ENCODE measurements around the gene INPP5K. TPM values are rescaled to one million over a fixed set of nuclear protein-coding genes. Genes with fewer than 3 reads are reported as not detected.

The INPP5K gene
- total and polyA plus RNA-seq, 2 donors (not counting 1 experiment from before 2014, with no cell fraction given), result 53.8 to 77.9 TPM

DNA sequence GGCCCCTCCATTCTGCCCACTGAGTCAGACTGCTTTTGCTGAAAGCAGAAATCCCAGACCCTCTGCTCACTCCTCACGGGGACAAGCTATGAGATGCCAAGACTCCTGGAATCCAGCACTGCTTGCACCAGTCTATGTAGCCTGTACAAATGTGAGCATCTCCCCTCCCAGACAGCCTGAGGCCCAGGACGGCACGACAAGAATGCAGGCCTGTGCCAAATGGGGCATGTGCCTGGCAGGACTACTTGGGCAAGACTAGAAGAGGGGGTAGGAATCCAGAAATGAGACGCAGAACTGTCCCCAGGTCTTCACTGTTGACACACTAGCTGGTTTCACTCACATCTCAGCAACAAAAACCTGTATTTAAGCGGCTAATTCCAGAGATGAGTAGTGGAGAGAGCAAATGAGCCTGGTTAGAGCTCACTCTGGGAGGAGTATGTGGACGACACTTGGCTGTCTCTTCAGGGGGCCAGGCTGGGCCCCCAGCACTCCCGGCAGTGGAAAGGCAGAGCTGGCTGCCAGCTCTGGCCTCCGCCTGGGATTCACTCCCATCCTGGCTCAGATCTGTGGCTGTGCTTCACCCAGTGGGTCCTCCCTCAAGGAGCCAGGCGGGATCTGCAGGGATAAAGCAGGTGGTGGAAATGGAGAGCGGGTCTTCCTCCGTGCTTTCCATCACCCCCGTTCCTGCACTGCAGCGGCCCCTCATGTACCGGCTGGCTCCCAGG is 21.0 kb downstream of the INPP5K start:
- Mint-ChIP-seq H3K4me3 (no peak overlapping the region), H3K4me1 (peaks cover 25% of the 10 kb centered on the region), H3K9me3 (ENCODE audit: insufficient read depth) (no peaks in the 10 kb centered on the region), H3K27ac (no peak overlapping the region), H3K27me3 (no peaks in the 10 kb centered on the region)
- peaks cover 23 to 25% of the 10 kb centered on the region in 2 donors for H3K4me1 ChIP-seq (ENCODE audit: control insufficient read depth in 2 of 2, insufficient read depth in 2 of 2, low read length in 2 of 2)
- peaks cover 0 to 30% of the 10 kb centered on the region in 2 experiments for H3K36me3 ChIP-seq (replicated peaks in 1 of 2; ENCODE audit: control extremely low read depth in 1 of 2, control insufficient read depth in 1 of 2, extremely low read depth in 1 of 2, insufficient read depth in 2 of 2, low read length in 1 of 2)
- intact Hi-C loops (cut with micrococcal nuclease), result no loop called here
- peaks cover 0 to 5% (median 0%) of the 10 kb centered on the region in 4 experiments for H3K27me3 ChIP-seq (replicated peaks in 1 of 4; ENCODE audit: control extremely low read depth in 1 of 4, control insufficient read depth in 3 of 4, insufficient read depth in 4 of 4, low read length in 3 of 4)
- no peak overlapping the region for H3K4me2 ChIP-seq (replicated peaks; ENCODE audit: low read depth, low read length, poor library complexity, severe bottlenecking)
- no peak overlapping the region for H3K4me3 ChIP-seq (ENCODE audit: control extremely low read depth in 1 of 5, extremely low read depth in 1 of 5, insufficient read depth in 1 of 5, low read depth in 2 of 5, low read length in 4 of 5)
- ChIA-PET POLR2A (interaction anchor here (0.6 to 1.6 kb wide), 2 partner anchors 21 to 37 kb away, joined by 3 read pairs; partner anchors contain the start of gene INPP5K), CTCF (interaction anchor here (2.3 kb wide), 1 partner anchor 20 kb away, joined by 10 read pairs; the partner anchor contains the start of gene INPP5K)
- no peak overlapping the region for H3K27ac ChIP-seq (ENCODE audit: low read length in 2 of 2)
- H3K9ac ChIP-seq (ENCODE audit: low read length), result no peak overlapping the region
- DNase-seq, result no peak
- WGBS (ENCODE audit: insufficient coverage), result 95% methylated on average over 9 of the region's 14 CpGs
- H3K79me2 ChIP-seq (ENCODE audit: control insufficient read depth, insufficient read depth, low read length), result peaks cover 5% of the 10 kb centered on the region
- no peaks in the 10 kb centered on the region for H3K9me3 ChIP-seq (ENCODE audit: control extremely low read depth in 1 of 3, control insufficient read depth in 2 of 3, insufficient read depth in 1 of 3, low read length in 2 of 3)
- no peak for TF ChIP-seq EZH2 (IDR thresholded peaks at IDR 0.05; ENCODE audit: borderline replicate concordance, insufficient read depth, low read depth, low read length, poor library complexity, severe bottlenecking)
- no peak for TF ChIP-seq CTCF (IDR thresholded peaks at IDR 0.05)
- peaks cover 13% of the 10 kb centered on the region for H4K20me1 ChIP-seq (ENCODE audit: control insufficient read depth, insufficient read depth, low read length, poor library complexity, severe bottlenecking)
- no peak overlapping the region for H2AFZ ChIP-seq (ENCODE audit: insufficient read depth, low read depth, low read length, poor library complexity, severe bottlenecking)
- no peak for ATAC-seq (ENCODE audit: low read depth)

GRCh38 chr17:1494736-1495253 is 21.6 kb downstream of the INPP5K start:
- no peak overlapping the region for H2AFZ ChIP-seq (ENCODE audit: insufficient read depth, low read depth, low read length, poor library complexity, severe bottlenecking)
- no peak overlapping the region for H3K9ac ChIP-seq (ENCODE audit: low read length)
- H3K4me3 ChIP-seq (ENCODE audit: control extremely low read depth in 1 of 5, extremely low read depth in 1 of 5, insufficient read depth in 1 of 5, low read depth in 2 of 5, low read length in 4 of 5), result no peak overlapping the region
- peaks cover 0 to 30% of the 10 kb centered on the region in 2 experiments for H3K36me3 ChIP-seq (replicated peaks in 1 of 2; ENCODE audit: control extremely low read depth in 1 of 2, control insufficient read depth in 1 of 2, extremely low read depth in 1 of 2, insufficient read depth in 2 of 2, low read length in 1 of 2)
- H3K79me2 ChIP-seq (ENCODE audit: control insufficient read depth, insufficient read depth, low read length), result peaks cover 6% of the 10 kb centered on the region
- Mint-ChIP-seq H3K4me3 (no peak overlapping the region), H3K27ac (no peak overlapping the region), H3K27me3 (no peaks in the 10 kb centered on the region), H3K9me3 (ENCODE audit: insufficient read depth) (no peaks in the 10 kb centered on the region), H3K4me1 (peaks cover 28% of the 10 kb centered on the region)
- TF ChIP-seq EZH2 (IDR thresholded peaks at IDR 0.05; ENCODE audit: borderline replicate concordance, insufficient read depth, low read depth, low read length, poor library complexity, severe bottlenecking) (no peak), CTCF (IDR thresholded peaks at IDR 0.05) (no peak)
- H3K27me3 ChIP-seq (replicated peaks in 1 of 4; ENCODE audit: control extremely low read depth in 1 of 4, control insufficient read depth in 3 of 4, insufficient read depth in 4 of 4, low read length in 3 of 4), result peaks cover 0 to 5% (median 0%) of the 10 kb centered on the region in 4 experiments
- no peak for ATAC-seq (ENCODE audit: low read depth)
- CTCF ChIA-PET, result interaction anchor here (2.3 kb wide), 1 partner anchor 21 kb away, joined by 10 read pairs; the partner anchor contains the start of gene INPP5K
- no peak for DNase-seq
- H3K4me2 ChIP-seq (replicated peaks; ENCODE audit: low read depth, low read length, poor library complexity, severe bottlenecking), result no peak overlapping the region
- peaks cover 13% of the 10 kb centered on the region for H4K20me1 ChIP-seq (ENCODE audit: control insufficient read depth, insufficient read depth, low read length, poor library complexity, severe bottlenecking)
- POLR2A ChIA-PET, result no interaction called here
- no peak overlapping the region for H3K27ac ChIP-seq (ENCODE audit: low read length in 2 of 2)
- no peaks in the 10 kb centered on the region for H3K9me3 ChIP-seq (ENCODE audit: control extremely low read depth in 1 of 3, control insufficient read depth in 2 of 3, insufficient read depth in 1 of 3, low read length in 2 of 3)
- H3K4me1 ChIP-seq (ENCODE audit: control insufficient read depth in 2 of 2, insufficient read depth in 2 of 2, low read length in 2 of 2), result peaks cover 25 to 31% of the 10 kb centered on the region in 2 donors
- WGBS (ENCODE audit: insufficient coverage), result 98% methylated on average over 11 of the region's 11 CpGs
- intact Hi-C loops (cut with micrococcal nuclease), result no loop called here

All from B cell (primary cell).